OCI-LY1 (cell line): ENCODE measurements around the gene ZNF319.

ENCODE experiments used
- EZH2 ChIP-seq: fragments of 200-600 bp; sonication (generic), shearing (Covaris generic); IDR thresholded peaks from 2 replicates; pipeline ENCODE4 v1.8.0; 2017; ENCODE audit warnings: borderline replicate concordance, mixed run types, mild to moderate bottlenecking, antibody characterized with exemption, low read length, moderate library complexity, mixed read lengths
- TF ChIP-seq, protein P1 (sequence below): fragments of 200-600 bp; sonication (generic), shearing (Covaris generic); IDR thresholded peaks from 2 replicates; pipeline ENCODE4 v1.5.1; 2017; ENCODE audit warnings: mild to moderate bottlenecking, antibody characterized with exemption, low read length, moderate library complexity, mixed read lengths

- TF ChIP-seq, protein P1, sequence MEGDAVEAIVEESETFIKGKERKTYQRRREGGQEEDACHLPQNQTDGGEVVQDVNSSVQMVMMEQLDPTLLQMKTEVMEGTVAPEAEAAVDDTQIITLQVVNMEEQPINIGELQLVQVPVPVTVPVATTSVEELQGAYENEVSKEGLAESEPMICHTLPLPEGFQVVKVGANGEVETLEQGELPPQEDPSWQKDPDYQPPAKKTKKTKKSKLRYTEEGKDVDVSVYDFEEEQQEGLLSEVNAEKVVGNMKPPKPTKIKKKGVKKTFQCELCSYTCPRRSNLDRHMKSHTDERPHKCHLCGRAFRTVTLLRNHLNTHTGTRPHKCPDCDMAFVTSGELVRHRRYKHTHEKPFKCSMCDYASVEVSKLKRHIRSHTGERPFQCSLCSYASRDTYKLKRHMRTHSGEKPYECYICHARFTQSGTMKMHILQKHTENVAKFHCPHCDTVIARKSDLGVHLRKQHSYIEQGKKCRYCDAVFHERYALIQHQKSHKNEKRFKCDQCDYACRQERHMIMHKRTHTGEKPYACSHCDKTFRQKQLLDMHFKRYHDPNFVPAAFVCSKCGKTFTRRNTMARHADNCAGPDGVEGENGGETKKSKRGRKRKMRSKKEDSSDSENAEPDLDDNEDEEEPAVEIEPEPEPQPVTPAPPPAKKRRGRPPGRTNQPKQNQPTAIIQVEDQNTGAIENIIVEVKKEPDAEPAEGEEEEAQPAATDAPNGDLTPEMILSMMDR: no peak
- no peak for TF ChIP-seq EZH2
Observed at GRCh38 chr16:58034774-58035173, 34.3 kb upstream of the ZNF319 start.
